AG04449 (cell line): ENCODE results near the gene STXBP1.

Experiments
- CTCF ChIA-PET: fragments of 350-600 bp; formaldehyde crosslinking; extraction: SDS; loops from one replicate; lab custom pipeline; 2021; ENCODE audit warnings: antibody characterized with exemption; lab: Yijun Ruan, JAX
- POLR2A ChIA-PET: fragments of 400-600, 350-600 bp; formaldehyde crosslinking; extraction: SDS; loops from one replicate; lab custom pipeline; 2020; ENCODE audit warnings: antibody characterized with exemption, inconsistent platforms; lab: Yijun Ruan, JAX
- DNase-seq: peaks from one replicate; pipeline ENCODE4 v3.0.0-alpha.2; 2010; ENCODE audit warnings: low read depth, low spot score
- H3K4me3 ChIP-seq: 2 replicates; pipeline ENCODE4 v1.5.1; 2011; ENCODE audit warnings: low read depth, mild to moderate bottlenecking, control low read depth, low read length
- TF ChIP-seq, protein P1 (sequence below): IDR thresholded peaks from one replicate; pipeline ENCODE4 v1.5.1; 2011; ENCODE audit warnings: mild to moderate bottlenecking, moderate library complexity, low read length, control low read depth, inconsistent platforms; ENCODE audit not compliant: insufficient read depth; ENCODE audit errors: missing control alignments

Gene STXBP1

DNA sequence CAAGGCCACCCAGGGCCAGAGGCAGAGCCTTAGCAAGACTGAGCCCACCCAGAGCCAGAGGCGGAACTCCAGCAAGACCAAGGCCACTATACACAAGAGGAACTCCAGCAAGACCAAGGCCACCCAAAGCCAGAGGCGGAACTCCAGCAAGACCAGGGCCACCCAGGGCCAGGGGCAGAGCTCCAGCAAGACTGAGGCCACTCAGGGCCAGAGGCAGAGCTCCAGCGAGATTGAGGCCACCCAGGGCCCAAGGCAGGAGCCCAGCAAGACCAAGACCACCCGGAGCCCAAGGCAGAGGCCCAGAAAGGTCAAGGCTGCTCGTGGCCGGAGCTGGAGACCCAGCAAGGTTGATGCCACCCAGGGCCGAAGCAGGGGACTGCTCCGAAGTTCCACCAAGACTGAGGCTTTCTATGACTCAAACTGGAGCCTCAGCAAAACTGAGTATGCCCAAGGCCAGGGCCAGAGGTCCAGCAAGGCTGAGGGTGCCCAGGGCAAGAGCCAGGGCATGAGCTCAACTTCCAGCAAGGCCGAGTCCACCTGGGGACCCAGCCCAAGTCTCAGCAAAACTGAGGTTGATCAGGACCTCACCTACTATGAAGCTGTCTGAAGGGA, 118.8 kb downstream of the STXBP1 start:
- H3K4me3 ChIP-seq, result no peak overlapping the region
- TF ChIP-seq, protein P1, sequence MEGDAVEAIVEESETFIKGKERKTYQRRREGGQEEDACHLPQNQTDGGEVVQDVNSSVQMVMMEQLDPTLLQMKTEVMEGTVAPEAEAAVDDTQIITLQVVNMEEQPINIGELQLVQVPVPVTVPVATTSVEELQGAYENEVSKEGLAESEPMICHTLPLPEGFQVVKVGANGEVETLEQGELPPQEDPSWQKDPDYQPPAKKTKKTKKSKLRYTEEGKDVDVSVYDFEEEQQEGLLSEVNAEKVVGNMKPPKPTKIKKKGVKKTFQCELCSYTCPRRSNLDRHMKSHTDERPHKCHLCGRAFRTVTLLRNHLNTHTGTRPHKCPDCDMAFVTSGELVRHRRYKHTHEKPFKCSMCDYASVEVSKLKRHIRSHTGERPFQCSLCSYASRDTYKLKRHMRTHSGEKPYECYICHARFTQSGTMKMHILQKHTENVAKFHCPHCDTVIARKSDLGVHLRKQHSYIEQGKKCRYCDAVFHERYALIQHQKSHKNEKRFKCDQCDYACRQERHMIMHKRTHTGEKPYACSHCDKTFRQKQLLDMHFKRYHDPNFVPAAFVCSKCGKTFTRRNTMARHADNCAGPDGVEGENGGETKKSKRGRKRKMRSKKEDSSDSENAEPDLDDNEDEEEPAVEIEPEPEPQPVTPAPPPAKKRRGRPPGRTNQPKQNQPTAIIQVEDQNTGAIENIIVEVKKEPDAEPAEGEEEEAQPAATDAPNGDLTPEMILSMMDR, result no peak
- ChIA-PET POLR2A (interaction anchor here (0.6 kb wide), 1 partner anchor 20 kb away, joined by 3 read pairs; no protein-coding TSS in a partner anchor), CTCF (interaction anchor here (0.7 to 2.9 kb wide), 7 partner anchors 9 to 189 kb away, joined by 3 to 24 read pairs (median 4); no protein-coding TSS in a partner anchor)
- no peak for DNase-seq

DNA sequence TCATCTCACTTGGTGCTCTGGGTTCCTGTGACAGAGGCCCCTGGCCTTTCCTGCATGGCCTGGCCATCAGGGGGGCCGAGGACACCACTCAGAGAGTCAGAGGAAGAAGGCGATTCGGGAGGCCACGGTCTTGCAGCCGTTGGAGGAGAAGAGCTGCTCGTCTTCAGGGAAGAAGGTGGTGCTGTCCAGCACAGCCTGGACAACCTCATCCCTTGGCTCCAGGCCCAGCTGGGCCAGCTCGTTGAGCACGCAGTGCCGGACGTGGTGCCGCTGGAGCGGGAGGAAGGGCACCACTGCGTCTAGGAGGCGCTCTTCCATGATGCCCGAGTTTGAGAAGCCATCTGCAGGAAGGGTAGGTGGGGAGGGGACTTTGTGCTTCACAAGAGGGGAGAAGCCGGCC, 119.9 kb downstream of the STXBP1 start:
- no peak overlapping the region for H3K4me3 ChIP-seq
- ChIA-PET POLR2A (interaction anchor here (0.5 kb wide), 1 partner anchor 46 kb away, joined by 8 read pairs; no protein-coding TSS in a partner anchor), CTCF (interaction anchor here (0.7 to 2.9 kb wide), 7 partner anchors 12 to 188 kb away, joined by 3 to 24 read pairs (median 4); no protein-coding TSS in a partner anchor)
- TF ChIP-seq, protein P1, result no peak
- no peak for DNase-seq

DNA sequence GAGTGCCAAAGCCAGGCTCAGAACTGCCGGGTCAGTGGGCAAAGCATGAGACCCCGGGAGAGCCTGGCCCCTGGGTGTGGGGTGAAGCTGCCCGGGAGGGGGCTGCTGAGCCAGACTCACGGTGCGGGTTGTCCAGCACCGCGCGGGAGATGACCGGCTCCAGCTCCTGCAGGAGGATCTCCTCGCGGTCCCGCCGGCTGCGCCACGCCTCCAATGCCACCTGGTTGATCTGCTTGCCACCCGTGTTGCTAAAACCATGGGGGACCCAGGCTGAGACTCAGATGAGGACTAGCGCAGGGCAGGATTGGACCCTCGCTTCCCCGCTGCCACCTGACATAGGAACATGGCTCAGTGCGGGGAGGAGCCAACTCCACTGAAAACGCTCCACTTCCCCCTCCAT, 120.4 kb downstream of the STXBP1 start:
- TF ChIP-seq, protein P1, result no peak
- POLR2A ChIA-PET, result no interaction called here

DNA sequence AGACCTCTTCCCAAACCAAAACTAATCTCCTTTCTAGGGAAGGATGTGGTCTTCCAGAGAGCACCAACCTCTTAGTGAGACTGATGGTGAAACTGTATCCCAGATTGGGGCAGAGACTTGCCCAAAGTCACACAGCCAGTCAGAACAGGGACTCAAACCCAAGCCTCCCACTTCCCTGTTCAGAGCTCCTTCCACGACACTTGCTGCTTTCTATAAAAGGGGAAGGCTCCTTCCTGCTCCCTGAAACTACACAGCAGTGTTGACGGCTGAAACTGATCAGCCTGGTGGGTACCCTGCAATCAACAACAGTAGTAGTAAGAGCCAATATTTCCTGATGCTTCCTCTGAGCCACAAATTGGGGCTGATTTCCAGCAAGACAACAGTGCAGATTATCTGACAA, 121.5 kb downstream of the STXBP1 start:
- no peak for DNase-seq
- POLR2A ChIA-PET, result interaction anchor here (1.1 kb wide), 1 partner anchor 120 kb away, joined by 3 read pairs; no protein-coding TSS in a partner anchor
- CTCF ChIA-PET, result interaction anchor here (0.9 to 9.5 kb wide), 16 partner anchors 9 to 233 kb away, joined by 3 to 156 read pairs (median 5); partner anchors contain the start of gene STXBP1
- TF ChIP-seq, protein P1, result no peak
- no peak overlapping the region for H3K4me3 ChIP-seq

More for the DNA sequence above, 120.4 kb downstream of the STXBP1 start:
- CTCF ChIA-PET, result interaction anchor here (1.0 to 3.8 kb wide), 6 partner anchors 8 to 189 kb away, joined by 3 to 69 read pairs (median 8); no protein-coding TSS in a partner anchor
- DNase-seq, result no peak
- H3K4me3 ChIP-seq, result no peak overlapping the region

DNA sequence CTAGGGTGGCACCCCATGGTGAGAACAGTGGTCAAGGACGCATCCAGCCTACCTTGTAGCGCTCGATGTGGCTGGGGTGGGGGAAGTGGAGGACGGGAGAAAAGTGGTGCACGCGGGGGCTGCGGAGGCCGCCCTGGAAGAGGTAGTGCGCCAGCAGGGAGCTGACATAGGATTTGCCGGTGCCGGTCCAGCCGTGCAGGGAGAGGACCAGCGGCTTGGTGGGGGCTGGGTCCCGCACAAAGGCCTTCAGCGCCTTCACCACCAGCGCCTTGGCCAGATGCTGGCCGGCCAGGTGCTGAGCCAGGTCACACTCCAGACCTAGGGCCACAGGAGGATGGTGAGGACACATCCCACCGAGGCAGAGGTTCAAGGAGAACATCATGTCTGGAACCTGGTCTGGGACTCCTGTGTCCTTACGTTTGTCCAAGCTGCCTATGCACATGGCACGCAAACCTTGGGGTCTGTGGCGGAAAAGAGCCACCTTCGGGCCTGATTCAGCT, 122.2 kb downstream of the STXBP1 start:
- no peak for DNase-seq
- CTCF ChIA-PET, result interaction anchor here (0.7 to 9.5 kb wide), 78 partner anchors 10 to 521 kb away, joined by 3 to 156 read pairs (median 5); partner anchors contain the start of genes CDK9, CFAP157, ENG and FPGS
- peak overlapping the region; percentile 75 for H3K4me3 ChIP-seq
- POLR2A ChIA-PET, result interaction anchor here (0.7 to 1.6 kb wide), 8 partner anchors 11 to 148 kb away, joined by 3 to 6 read pairs (median 4); partner anchors contain the start of genes PTRH1 and TTC16
- TF ChIP-seq, protein P1, result no peak
